SK-N-SH treated with all-trans-retinoic acid at 6 μM for 48 hours (cell line): ENCODE results near the gene EXOSC2.

Source experiments
- ATAC-seq: fragments of 200-7000 bp; cut with Tn5 transposase; 3 replicates; pipeline ENCODE4 v1.9.1; 2020; ENCODE audit warnings: mild to moderate bottlenecking, moderate library complexity
- ARNTL ChIP-seq: fragments of 450-650 bp; formaldehyde crosslinking; IDR thresholded peaks from 2 replicates; pipeline ENCODE4 v1.5.0; 2020; ENCODE audit warnings: low read depth, mild to moderate bottlenecking, moderate library complexity, borderline replicate concordance
- ESRRG ChIP-seq: fragments of 250-450 bp; sonication (Bioruptor Pico); IDR thresholded peaks from 2 replicates; pipeline ENCODE4 v1.6.1; 2021; ENCODE audit warnings: mild to moderate bottlenecking
- ISL1 ChIP-seq: fragments of 250-450 bp; sonication (Bioruptor Pico); IDR thresholded peaks from 2 replicates; pipeline ENCODE4 v2.1.2; 2022; ENCODE audit warnings: mild to moderate bottlenecking, moderate library complexity
- OSR1 ChIP-seq: fragments of 250-450 bp; sonication (Bioruptor Pico); IDR thresholded peaks from 2 replicates; pipeline ENCODE4 v1.8.0; 2022; ENCODE audit warnings: moderate library complexity, mild to moderate bottlenecking, inconsistent platforms
- PPARA ChIP-seq: fragments of 250-450 bp; sonication (Bioruptor Pico); IDR thresholded peaks from 2 replicates; pipeline ENCODE4 v1.5.0; 2020; ENCODE audit warnings: mild to moderate bottlenecking, borderline replicate concordance
- TCF4 ChIP-seq: fragments of 250-450 bp; sonication (Bioruptor Pico); IDR thresholded peaks from 2 replicates; pipeline ENCODE4 v1.8.0; 2021; ENCODE audit warnings: mild to moderate bottlenecking, moderate library complexity, borderline replicate concordance
- ZC3H10 ChIP-seq: fragments of 250-450 bp; sonication (Bioruptor Pico); IDR thresholded peaks from 2 replicates; pipeline ENCODE4 v1.5.1; 2021; ENCODE audit warnings: mild to moderate bottlenecking, moderate library complexity
- ZFP3 ChIP-seq: fragments of 250-450 bp; sonication (Bioruptor Pico); IDR thresholded peaks from 2 replicates; pipeline ENCODE4 v1.5.0; 2020; ENCODE audit warnings: mild to moderate bottlenecking, moderate library complexity
- ZNF565 ChIP-seq: fragments of 450-650 bp; formaldehyde crosslinking; conservative IDR thresholded peaks from 2 replicates; pipeline ENCODE4 v1.5.0; 2020; ENCODE audit warnings: low read depth, mild to moderate bottlenecking, moderate library complexity
- ZNF70 ChIP-seq: fragments of 450-650 bp; formaldehyde crosslinking; IDR thresholded peaks from 2 replicates; pipeline ENCODE4 v1.5.0; 2020; ENCODE audit warnings: mild to moderate bottlenecking, moderate library complexity
- TF ChIP-seq, protein P1 (sequence below): fragments of 250-450 bp; sonication (Bioruptor Pico); IDR thresholded peaks from 2 replicates; pipeline ENCODE4 v1.5.1; 2020; ENCODE audit warnings: low read depth, mild to moderate bottlenecking, moderate library complexity
- TF ChIP-seq, protein P2 (sequence below): fragments of 250-450 bp; sonication (Bioruptor Pico); IDR thresholded peaks from 2 replicates; pipeline ENCODE4 v1.5.0; 2020; ENCODE audit warnings: mild to moderate bottlenecking, moderate library complexity
- TF ChIP-seq, protein P3 (sequence below): fragments of 250-450 bp; sonication (Bioruptor Pico); IDR thresholded peaks from 2 replicates; pipeline ENCODE4 v1.5.1; 2021; ENCODE audit warnings: mild to moderate bottlenecking, moderate library complexity
- TF ChIP-seq, protein P4 (sequence below): fragments of 250-450 bp; sonication (Bioruptor Pico); IDR thresholded peaks from 2 replicates; pipeline ENCODE4 v1.8.0; 2021; ENCODE audit warnings: low read depth, mild to moderate bottlenecking, moderate library complexity, borderline replicate concordance
- TF ChIP-seq, protein P5 (sequence below): fragments of 250-450 bp; sonication (Bioruptor Pico); IDR thresholded peaks from 2 replicates; pipeline ENCODE4 v1.8.0; 2020; ENCODE audit warnings: mild to moderate bottlenecking, moderate library complexity, borderline replicate concordance

EXOSC2 gene

DNA sequence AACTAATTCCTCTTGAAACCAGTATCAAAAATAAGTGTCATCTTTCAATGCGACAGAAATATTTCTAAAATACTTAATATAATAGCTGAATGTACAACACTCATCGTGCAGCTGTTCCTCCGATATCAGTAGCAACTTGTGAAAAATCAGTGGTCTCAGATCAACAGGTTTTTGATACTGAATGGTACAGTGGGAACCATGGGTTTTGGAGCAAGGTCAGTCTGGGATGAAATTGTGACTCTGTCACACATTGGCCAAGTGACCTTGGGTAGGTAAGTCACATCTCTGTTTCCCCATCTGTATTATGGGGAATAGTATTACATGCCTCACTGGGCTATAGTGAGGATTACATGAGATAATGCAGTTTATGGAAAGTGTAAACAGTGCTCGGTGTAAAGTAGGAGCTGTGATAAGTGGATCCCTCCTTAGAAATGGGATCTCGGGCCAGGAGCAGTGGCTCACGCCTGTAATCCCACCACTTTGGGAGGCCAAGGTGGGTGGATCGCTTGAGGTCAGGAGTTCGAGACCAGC is 17.3 kb downstream of the EXOSC2 start:
- ATAC-seq: no peak
- TF ChIP-seq ISL1 (CRISPR knock-in tag) (no peak), PPARA (CRISPR knock-in tag) (no peak), ZFP3 (CRISPR knock-in tag) (no peak), ZNF70 (no peak), TCF4 (CRISPR knock-in tag) (no peak), ZNF565 (no peak), OSR1 (no peak), ESRRG (CRISPR knock-in tag) (no peak)
- TF ChIP-seq, protein P1, sequence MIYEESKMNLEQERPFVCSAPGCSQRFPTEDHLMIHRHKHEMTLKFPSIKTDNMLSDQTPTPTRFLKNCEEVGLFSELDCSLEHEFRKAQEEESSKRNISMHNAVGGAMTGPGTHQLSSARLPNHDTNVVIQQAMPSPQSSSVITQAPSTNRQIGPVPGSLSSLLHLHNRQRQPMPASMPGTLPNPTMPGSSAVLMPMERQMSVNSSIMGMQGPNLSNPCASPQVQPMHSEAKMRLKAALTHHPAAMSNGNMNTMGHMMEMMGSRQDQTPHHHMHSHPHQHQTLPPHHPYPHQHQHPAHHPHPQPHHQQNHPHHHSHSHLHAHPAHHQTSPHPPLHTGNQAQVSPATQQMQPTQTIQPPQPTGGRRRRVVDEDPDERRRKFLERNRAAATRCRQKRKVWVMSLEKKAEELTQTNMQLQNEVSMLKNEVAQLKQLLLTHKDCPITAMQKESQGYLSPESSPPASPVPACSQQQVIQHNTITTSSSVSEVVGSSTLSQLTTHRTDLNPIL: no peak
- TF ChIP-seq, protein P2, sequence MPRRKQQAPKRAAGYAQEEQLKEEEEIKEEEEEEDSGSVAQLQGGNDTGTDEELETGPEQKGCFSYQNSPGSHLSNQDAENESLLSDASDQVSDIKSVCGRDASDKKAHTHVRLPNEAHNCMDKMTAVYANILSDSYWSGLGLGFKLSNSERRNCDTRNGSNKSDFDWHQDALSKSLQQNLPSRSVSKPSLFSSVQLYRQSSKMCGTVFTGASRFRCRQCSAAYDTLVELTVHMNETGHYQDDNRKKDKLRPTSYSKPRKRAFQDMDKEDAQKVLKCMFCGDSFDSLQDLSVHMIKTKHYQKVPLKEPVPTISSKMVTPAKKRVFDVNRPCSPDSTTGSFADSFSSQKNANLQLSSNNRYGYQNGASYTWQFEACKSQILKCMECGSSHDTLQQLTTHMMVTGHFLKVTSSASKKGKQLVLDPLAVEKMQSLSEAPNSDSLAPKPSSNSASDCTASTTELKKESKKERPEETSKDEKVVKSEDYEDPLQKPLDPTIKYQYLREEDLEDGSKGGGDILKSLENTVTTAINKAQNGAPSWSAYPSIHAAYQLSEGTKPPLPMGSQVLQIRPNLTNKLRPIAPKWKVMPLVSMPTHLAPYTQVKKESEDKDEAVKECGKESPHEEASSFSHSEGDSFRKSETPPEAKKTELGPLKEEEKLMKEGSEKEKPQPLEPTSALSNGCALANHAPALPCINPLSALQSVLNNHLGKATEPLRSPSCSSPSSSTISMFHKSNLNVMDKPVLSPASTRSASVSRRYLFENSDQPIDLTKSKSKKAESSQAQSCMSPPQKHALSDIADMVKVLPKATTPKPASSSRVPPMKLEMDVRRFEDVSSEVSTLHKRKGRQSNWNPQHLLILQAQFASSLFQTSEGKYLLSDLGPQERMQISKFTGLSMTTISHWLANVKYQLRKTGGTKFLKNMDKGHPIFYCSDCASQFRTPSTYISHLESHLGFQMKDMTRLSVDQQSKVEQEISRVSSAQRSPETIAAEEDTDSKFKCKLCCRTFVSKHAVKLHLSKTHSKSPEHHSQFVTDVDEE (CRISPR knock-in tag): no peak
- TF ChIP-seq, protein P3, sequence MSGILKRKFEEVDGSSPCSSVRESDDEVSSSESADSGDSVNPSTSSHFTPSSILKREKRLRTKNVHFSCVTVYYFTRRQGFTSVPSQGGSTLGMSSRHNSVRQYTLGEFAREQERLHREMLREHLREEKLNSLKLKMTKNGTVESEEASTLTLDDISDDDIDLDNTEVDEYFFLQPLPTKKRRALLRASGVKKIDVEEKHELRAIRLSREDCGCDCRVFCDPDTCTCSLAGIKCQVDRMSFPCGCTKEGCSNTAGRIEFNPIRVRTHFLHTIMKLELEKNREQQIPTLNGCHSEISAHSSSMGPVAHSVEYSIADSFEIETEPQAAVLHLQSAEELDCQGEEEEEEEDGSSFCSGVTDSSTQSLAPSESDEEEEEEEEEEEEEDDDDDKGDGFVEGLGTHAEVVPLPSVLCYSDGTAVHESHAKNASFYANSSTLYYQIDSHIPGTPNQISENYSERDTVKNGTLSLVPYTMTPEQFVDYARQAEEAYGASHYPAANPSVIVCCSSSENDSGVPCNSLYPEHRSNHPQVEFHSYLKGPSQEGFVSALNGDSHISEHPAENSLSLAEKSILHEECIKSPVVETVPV: no peak
- TF ChIP-seq, protein P4, sequence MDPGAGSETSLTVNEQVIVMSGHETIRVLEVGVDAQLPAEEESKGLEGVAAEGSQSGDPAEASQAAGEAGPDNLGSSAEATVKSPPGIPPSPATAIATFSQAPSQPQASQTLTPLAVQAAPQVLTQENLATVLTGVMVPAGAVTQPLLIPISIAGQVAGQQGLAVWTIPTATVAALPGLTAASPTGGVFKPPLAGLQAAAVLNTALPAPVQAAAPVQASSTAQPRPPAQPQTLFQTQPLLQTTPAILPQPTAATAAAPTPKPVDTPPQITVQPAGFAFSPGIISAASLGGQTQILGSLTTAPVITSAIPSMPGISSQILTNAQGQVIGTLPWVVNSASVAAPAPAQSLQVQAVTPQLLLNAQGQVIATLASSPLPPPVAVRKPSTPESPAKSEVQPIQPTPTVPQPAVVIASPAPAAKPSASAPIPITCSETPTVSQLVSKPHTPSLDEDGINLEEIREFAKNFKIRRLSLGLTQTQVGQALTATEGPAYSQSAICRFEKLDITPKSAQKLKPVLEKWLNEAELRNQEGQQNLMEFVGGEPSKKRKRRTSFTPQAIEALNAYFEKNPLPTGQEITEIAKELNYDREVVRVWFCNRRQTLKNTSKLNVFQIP (CRISPR knock-in tag): no peak
- TF ChIP-seq, protein P5, sequence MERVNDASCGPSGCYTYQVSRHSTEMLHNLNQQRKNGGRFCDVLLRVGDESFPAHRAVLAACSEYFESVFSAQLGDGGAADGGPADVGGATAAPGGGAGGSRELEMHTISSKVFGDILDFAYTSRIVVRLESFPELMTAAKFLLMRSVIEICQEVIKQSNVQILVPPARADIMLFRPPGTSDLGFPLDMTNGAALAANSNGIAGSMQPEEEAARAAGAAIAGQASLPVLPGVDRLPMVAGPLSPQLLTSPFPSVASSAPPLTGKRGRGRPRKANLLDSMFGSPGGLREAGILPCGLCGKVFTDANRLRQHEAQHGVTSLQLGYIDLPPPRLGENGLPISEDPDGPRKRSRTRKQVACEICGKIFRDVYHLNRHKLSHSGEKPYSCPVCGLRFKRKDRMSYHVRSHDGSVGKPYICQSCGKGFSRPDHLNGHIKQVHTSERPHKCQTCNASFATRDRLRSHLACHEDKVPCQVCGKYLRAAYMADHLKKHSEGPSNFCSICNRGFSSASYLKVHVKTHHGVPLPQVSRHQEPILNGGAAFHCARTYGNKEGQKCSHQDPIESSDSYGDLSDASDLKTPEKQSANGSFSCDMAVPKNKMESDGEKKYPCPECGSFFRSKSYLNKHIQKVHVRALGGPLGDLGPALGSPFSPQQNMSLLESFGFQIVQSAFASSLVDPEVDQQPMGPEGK (CRISPR knock-in tag): no peak

DNA sequence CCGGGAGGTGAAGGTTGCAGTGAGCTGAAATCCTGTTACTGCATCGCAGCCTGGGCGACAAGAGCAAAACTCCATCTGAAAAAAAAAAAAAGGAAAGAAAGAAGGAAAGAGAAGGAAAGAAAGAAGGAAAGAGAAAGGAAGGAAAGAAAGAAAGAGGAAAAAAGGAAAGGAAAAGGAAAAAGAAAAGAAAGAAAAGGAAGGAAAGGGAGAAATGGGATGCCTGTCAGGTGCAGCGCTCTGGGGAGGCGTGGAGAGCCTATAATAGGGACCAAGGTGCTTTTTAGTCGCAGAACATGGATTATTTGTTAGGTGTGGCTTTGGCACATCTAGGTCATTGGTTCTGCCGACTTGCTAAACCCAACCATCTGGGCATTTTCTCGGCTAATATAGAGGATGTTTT is 17.9 kb downstream of the EXOSC2 start:
- no peak for ATAC-seq
- TF ChIP-seq ZNF565 (no peak), ZC3H10 (no peak)
- TF ChIP-seq, protein P3: no peak

DNA sequence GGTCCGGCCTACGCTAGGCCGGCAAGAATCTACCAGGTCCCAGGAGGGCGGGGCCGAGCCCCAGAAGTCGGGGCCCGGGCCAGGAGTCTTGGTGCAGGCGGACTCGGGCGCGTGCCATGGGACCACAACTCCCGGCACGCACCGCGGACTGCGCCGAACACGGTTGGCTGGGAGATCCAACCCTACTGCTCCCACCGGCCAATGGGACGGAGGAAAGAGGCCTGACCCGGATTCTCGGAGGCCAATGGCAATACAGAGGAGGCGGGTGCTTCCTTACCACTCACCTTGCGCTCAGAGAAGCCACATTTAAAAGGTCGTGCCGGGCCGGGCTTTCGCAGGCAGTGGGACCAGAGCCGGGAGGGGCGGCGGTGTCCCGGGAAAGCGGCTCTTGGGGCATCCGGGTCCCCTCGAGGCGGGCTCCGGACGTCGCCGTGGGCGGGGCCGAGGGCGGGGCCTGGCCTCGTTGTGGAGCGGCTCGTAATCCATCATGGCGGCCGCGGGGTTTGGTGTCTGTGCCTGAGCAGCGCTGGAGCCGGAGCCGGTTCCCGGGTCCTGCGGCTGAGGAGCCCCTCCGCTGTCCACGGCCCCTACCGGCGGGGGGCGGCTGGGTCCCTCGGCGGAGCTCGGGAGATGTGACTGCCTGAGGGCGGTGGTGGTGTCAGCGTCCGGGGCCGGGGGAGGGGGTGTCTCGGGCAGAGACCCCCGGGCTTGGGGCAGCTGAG is 19.1 kb downstream of the EXOSC2 start:
- peak; percentile 98 for ATAC-seq
- TF ChIP-seq, protein P1: no peak
- TF ChIP-seq ARNTL (CRISPR knock-in tag) (no peak), ISL1 (CRISPR knock-in tag) (no peak), ZNF565 (no peak), ZFP3 (CRISPR knock-in tag) (no peak)
- TF ChIP-seq, protein P4 (CRISPR knock-in tag): no peak
